GM12865 (cell line): Measurements from ENCODE around the gene SAMD4A.

Experiments used
- DNase-seq: peaks from one replicate; pipeline ENCODE4 v3.0.0; 2010; ENCODE audit warnings: low read depth
- H3K4me3 ChIP-seq: 2 replicates; pipeline ENCODE4 v1.5.1; 2011; ENCODE audit warnings: mild to moderate bottlenecking, low read depth, low read length, control low read depth
- TF ChIP-seq, protein P1 (sequence below): IDR thresholded peaks from 2 replicates; pipeline ENCODE4 v1.5.1; 2011; ENCODE audit warnings: low read length, control low read depth, low read depth, inconsistent platforms; ENCODE audit not compliant: insufficient read depth; ENCODE audit errors: missing control alignments

Gene SAMD4A

DNA sequence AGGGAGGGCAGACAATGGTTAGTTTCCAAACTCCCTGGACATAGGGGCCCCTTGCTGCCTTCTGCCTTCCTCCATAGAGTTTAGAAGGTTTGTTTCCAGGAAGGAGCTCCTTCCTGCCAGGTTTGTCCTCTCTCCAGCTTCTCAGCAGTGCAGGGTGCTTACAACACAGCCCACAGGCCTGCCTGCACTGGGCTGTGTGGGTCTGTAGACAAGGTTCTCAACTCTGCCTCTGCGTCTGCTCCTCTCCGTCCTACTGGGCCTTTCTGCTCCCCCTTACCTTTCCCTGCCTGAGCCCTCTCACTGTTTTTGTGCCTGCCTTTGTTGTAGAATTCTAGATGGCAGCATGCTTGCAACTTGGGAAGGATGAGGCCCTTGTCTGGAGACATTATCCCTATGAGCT is 124.0 kb downstream of the SAMD4A start:
- DNase-seq = no peak
- TF ChIP-seq, protein P1, sequence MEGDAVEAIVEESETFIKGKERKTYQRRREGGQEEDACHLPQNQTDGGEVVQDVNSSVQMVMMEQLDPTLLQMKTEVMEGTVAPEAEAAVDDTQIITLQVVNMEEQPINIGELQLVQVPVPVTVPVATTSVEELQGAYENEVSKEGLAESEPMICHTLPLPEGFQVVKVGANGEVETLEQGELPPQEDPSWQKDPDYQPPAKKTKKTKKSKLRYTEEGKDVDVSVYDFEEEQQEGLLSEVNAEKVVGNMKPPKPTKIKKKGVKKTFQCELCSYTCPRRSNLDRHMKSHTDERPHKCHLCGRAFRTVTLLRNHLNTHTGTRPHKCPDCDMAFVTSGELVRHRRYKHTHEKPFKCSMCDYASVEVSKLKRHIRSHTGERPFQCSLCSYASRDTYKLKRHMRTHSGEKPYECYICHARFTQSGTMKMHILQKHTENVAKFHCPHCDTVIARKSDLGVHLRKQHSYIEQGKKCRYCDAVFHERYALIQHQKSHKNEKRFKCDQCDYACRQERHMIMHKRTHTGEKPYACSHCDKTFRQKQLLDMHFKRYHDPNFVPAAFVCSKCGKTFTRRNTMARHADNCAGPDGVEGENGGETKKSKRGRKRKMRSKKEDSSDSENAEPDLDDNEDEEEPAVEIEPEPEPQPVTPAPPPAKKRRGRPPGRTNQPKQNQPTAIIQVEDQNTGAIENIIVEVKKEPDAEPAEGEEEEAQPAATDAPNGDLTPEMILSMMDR = no peak
- H3K4me3 ChIP-seq = no peak overlapping the region

DNA sequence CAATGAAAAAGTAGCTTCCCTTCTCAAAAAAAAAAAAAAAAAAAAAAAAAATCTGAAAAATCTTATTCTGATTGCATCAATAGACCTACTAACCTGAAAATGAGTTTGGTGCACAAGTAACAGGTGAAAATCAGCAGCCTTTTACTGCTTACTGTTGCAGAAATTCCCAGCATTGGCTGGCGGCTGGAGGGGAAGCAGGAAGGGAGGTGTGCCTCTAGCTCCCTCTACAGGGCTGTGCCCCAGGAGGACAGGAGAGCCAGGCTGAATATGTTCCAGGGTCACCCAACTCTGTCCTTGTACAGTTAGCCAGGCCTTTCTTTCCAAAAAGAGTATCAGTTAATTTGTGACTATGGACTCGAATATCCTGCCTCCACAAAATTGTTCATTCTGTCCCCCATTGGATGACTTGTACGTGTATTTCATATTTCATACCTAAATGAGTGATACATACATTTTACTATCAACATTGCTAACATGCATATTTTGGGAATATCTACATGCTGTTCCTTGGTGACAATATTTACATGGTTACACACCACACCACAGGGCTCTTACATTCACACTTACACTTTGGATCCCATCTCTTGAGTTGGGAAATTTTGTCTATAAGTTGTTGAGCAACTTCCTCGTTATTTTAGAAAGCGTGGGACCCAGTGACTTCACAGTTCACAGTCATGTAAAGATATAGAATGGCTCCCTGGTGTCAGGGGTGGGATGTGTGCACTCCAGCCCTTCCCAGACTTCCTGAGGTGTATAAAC is 124.8 kb downstream of the SAMD4A start:
- DNase-seq = peak; percentile 70
- no peak overlapping the region for H3K4me3 ChIP-seq
- TF ChIP-seq, protein P1 = peak; percentile 89

DNA sequence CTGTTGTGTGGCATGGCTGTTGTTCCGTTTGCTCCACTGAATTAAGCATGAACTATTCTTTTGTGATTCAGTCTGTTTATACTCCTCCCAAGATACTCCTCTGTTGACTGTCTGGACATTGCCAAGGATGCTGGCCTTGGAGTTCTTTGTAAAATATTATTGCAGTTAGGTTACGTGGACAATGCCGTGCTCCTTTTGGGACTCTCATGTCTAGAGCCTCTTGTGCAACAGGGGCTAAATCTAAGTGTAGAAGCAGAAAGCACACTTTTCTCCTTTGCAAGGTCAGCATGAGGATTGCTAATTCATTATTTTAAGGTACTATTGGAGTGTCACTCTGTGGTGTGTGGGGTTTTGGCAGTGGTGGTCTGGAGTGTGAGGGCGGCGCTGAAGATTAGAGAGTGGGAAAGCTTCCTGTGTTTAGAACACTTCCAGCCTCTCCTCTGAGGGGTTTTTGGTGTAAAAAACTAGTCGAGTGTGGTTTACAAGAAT is 125.4 kb downstream of the SAMD4A start:
- TF ChIP-seq, protein P1 = no peak
- no peak for DNase-seq
- H3K4me3 ChIP-seq = no peak overlapping the region

DNA sequence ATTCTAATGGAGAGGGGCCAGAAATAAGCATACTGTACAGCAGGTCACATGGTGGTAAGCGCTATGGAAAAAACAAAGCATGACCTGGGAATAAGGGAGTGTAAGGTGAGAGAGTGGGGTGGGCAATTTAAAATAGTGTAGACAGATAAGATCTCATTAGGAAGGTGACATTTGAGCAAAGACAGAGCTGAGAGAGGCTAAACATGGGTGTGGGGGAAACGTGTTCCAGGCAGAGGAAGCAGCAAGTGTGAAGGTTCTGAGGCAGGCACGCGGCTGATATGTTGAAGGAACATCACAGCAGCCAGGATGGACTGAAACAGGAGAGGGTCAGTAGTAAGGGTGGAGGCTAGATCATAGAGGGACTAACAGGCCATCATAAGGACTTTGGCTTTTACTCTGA is 126.8 kb downstream of the SAMD4A start:
- no peak overlapping the region for H3K4me3 ChIP-seq
- no peak for DNase-seq
- TF ChIP-seq, protein P1 = no peak

DNA sequence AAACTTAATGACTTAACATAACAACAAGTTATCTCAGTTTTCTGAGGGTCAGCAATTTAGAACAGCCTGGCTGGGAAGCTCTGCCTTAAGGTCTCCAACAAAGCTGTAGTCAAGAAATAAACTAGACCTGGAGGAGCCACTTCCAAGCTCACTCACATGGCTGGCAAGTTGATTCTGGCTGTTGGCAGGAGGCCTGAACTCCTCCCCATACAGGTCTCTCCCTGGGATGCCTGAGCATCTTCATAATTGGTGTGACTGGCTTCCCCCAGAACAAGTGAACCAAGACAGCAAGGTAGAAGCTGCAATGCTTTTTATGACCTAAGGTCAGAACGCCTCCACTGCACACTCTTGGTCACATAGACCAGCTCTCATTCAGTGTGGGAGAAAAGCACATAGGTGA is 128.3 kb downstream of the SAMD4A start:
- no peak for DNase-seq
- TF ChIP-seq, protein P1 = no peak
- H3K4me3 ChIP-seq = no peak overlapping the region

DNA sequence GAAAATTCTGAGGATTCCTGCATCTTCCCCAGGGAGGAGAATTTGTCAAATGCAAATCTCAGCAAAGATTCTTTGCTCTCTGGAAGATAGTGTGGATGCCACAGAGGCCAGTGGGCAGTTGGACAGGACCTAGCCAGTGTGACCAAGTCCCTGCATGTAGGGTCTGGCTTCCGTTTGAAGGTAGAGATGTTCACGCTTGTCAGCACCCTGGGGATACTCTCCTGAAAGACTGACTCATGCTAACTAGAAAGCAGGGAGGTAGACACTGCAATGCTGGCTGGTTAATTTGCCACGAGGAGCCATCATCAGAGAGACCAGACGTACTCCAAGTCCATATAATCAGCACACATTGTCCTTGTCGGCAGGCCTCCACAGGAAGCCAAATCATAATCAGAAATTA is 130.1 kb downstream of the SAMD4A start:
- TF ChIP-seq, protein P1 = no peak

DNA sequence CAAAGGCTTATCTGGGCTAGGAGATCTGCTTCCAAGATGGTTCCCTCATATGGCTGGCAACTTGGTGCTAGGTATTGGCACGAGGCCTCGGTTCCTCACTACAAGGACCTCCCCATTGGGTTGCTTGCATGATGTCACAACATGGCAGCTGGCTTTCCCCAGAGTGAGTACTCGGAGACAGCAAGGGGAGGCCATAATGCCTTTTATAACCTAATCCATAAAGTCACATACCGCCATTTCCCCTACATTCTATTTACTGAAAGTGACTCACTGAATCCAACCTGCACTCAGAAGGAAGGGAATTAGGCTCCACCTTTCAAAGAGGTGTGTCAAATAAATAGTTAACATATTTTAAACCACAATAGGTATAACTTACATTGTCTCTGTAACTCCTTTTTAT is 130.9 kb downstream of the SAMD4A start:
- TF ChIP-seq, protein P1 = no peak
- no peak overlapping the region for H3K4me3 ChIP-seq
- DNase-seq = no peak

More for the DNA sequence above, 130.1 kb downstream of the SAMD4A start:
- no peak overlapping the region for H3K4me3 ChIP-seq
- DNase-seq = no peak
